ENCODE results near the gene PRLR.
"Not testable (repeated sequence)": the region's sequence is repeated elsewhere in the genome, so short reads cannot be mapped to it uniquely, and the experiment has no call there.

PRLR gene

GRCh38 chr5:35127006-35127405 lies 103.3 kb downstream of the PRLR start:
- no peak for DNase-seq (ENCODE audit: low read depth in 2 of 2)

- no peak for DNase-seq (ENCODE audit: low read depth in 2 of 2)
These were observed 104.5 kb downstream of the PRLR start for GRCh38 chr5:35125746-35126145.

DNA sequence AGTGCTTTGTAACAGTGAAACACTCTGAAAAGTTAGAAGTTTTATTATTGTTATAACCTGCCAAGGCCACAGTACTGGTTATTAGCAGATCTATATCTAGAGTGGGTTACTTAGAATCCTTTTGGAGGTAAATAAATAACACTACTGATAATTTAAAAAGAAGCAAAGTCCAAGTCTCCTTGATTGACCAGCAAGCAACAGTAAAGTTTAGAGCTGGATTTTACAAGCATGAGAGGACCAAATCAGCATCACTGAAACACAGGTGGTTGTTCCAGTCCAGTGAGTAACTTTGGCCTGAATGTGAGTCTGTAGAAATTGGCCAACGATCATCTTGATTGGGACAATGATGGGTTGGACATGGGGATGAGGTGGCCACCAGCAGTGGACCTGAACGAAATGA lies 105.4 kb downstream of the PRLR start:
- DNase-seq (ENCODE audit: low read depth in 2 of 2), result no peak

DNA sequence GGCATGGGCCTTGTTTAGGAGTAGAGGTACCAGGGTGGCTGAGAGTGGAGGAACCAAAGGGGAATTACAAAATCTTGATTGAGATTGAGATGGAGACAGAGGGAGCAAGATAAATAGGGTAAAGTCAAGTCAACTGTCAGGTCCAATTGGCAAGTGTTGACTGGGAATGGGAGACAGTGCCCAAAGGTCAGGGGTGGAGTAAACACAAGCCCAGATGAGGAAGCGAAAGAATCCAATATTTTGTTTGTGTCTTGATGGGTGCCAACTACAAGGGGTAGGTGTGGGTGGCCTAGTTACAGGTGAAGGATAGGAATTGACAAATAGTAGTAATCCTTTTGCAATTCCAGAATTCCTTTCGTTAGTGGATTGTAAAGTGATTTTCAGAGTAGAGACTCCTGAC lies 107.5 kb downstream of the PRLR start:
- no peak for DNase-seq (ENCODE audit: low read depth in 2 of 2)

DNA sequence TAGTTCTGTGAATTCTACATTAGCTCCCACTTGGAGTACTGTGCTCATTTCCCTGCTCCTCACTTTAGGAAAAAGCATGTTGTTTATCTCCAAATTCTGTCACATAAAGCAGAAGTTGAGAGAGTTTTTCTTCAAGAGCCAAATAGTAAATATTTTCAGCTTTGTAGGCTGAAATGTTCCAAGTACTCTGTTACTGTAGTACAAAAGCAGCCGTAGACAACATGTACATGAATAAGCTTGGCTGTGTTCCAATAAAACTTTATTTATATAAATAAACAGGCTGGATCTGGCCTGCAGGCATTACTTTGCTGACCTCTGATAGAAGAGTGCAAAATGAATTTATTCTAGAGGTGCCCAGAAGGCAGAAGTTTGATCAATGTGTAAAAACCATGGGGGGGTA lies 109.6 kb downstream of the PRLR start:
- DNase-seq (ENCODE audit: low read depth in 2 of 2), result no peak

DNA sequence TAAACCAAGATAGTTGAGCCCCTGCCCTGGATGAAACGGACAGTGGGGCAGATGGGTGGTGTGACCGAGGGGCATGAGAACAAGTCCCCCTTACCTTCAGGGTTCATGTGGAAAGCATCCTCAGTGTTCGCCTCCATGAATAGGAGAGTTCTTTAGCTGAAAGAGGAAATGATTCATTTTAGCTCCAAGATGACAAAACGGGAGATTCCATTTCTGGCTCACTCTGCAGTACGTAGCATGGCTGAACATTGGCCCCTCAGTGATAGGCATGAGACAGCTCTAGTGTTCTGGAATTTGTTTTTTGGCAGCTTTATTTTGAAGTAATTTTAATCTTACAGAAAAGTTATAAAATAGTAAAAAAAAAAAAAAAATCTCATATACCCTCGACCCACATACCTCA lies 112.3 kb downstream of the PRLR start:
- no peak for DNase-seq (ENCODE audit: low read depth in 2 of 2)

GRCh38 chr5:35115920-35116319 lies 114.4 kb downstream of the PRLR start:
- DNase-seq (ENCODE audit: low read depth in 2 of 2), result no peak

DNA sequence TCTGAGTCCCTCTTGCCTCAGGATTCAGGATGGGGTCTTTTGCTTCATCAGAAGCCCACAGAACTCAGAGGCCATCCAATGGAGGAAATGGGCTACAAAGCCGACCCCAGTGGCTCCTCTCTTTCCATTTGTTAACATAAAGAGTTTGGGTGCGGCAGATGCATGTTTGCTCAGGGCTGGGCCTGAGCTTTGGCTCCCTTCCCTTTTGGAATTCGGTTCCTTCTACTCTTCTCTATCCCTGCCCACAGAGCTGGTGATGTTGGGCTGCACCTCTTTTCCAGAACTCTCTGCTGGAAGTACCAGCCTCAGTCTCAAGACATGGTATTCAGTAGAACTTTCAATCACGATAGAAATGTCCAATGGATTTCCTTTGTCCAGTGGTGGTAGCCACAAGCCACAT lies 115.6 kb downstream of the PRLR start:
- no peak for DNase-seq (ENCODE audit: low read depth in 2 of 2)

DNA sequence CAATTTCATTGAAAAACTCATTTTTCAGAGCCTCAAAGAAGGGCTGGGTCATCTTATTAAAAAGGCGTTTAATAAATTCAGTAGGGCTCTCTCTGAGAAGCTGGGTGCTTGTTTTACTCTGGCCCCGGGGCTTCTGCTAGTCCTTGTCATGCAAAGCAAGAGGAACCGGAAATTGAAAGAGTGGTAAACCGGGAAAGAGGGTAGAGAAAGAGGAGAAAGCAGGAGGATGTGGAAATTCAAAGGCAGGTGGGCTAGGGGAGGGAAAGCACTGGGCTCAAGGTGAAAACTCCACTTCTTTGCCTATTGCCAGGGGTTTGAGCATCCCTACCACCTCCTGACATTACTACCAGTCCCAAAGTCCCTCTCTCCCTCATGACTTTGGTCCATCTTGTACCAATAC lies 118.0 kb downstream of the PRLR start:
- no peak for DNase-seq (ENCODE audit: low read depth in 2 of 2)

GRCh38 chr5:35104550-35104949 lies 125.7 kb downstream of the PRLR start:
- not testable (repeated sequence) for DNase-seq (ENCODE audit: low read depth in 2 of 2)

DNA sequence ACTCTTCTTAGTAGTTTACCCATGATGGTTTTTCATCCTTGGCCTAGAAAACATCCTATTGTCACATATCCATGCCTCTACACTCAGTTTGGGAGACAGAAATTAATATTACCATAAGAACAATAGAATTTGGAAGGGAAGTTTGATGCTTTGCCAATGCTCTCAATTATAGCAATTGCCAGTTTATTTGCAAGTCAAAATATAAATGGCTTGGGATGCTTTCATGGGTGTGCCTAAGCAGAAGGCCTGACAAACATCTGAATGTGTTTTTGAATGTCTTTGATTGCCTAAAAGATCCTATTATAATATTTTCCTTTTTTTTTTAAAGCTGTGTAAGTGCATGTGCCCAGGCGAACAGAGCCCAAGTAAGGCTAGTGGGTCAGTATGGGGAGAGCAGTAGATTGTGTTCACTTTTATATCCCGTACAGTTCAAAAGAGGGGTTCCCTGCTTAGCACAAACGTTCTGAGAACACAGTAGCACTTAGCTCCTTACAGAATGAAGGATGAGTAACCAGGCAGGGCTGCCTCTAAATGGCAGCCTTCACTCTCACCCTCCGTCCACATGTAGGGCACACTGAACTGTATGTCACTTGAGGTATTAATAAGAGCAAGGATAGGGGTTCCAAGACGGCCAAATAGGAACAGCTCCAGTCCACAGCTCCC lies 126.5 kb downstream of the PRLR start:
- DNase-seq (ENCODE audit: low read depth in 2 of 2), result no peak

DNA sequence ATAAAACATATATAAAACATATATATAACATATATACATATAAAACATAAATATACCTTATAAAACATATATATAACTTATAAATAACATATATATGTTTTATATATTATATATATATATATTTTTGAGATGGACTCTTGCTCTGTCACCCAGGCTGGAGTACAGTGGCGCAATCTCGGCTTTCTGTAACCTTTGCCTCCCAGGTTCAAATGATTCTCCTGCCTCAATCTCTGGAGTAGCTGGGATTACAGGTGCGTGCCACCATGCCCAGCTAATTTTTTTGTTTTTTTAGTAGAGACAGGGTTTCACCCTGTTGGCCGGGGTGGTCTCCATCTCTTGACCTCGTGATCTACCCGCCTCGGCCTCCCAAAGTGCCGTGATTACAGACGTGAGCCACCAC lies 128.6 kb downstream of the PRLR start:
- not testable (repeated sequence) for DNase-seq (ENCODE audit: low read depth in 2 of 2)

- DNase-seq (ENCODE audit: low read depth in 2 of 2), result no peak
These were observed 129.3 kb downstream of the PRLR start for GRCh38 chr5:35101016-35101415.

DNA sequence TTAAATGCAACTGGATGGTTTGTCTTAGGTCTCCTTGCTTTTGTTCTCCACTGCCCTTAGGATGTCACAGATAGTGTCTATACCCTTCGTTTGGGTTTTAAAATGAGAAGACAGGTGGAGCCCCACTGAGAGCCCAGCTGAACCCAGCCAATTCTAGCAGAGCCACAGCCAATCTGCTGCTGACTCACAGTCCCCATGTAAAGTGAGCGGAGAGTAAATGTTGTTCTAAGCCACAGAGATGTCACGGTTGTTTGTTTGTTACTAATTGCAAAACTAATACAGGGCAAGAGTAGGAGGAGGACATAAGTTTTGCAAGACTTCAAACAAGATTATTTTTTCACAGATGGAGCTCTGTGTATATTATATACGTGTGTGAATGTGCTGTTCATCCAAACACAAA lies 132.1 kb downstream of the PRLR start:
- DNase-seq (ENCODE audit: low read depth in 2 of 2), result no peak

- no peak for DNase-seq (ENCODE audit: low read depth in 2 of 2)
These were observed 133.4 kb downstream of the PRLR start for GRCh38 chr5:35096932-35097331.

- no peak for DNase-seq (ENCODE audit: low read depth in 2 of 2)
These were observed 134.1 kb downstream of the PRLR start for GRCh38 chr5:35096216-35096615.

DNA sequence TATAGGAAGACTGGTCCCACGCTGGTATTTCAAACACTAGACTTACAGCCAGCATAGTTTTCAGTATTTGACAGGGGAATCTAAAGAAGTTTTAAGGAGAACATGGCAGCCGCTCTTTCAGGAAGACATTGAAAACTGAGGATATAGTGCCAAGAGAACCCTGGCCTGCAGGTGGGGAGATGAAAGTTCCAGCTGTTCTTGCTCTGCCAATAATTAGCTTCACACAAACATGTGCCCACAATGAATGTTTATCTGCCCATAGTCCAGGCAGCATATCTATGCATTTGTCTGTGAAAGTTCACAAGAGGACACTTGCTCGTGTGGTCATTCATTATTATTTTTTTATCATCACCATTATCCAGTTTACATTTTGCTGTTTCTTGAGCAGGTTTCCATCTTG lies 134.9 kb downstream of the PRLR start:
- DNase-seq (ENCODE audit: low read depth in 2 of 2), result no peak

DNA sequence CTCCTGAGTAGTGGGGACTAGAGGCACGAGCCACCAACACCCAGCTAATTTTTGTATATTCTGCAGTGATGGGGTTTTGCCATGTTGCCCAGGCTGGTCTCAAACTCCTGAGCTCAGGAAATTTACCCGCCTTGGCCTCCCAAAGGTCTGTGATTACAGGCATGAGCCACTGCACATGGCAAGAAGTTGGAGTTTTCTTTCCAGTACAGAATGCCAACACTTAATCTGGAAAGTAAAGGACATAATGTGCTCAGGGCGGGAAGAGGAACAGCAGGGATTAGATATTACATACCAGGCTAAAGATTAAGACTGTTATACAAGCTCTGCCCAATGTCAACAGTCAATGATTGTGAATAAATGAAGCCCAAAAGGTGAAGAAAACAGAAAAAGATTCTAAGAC lies 135.3 kb downstream of the PRLR start:
- DNase-seq (ENCODE audit: low read depth in 2 of 2), result no peak

- DNase-seq (ENCODE audit: low read depth in 2 of 2), result no peak
These were observed 137.6 kb downstream of the PRLR start for GRCh38 chr5:35092703-35093102.

DNA sequence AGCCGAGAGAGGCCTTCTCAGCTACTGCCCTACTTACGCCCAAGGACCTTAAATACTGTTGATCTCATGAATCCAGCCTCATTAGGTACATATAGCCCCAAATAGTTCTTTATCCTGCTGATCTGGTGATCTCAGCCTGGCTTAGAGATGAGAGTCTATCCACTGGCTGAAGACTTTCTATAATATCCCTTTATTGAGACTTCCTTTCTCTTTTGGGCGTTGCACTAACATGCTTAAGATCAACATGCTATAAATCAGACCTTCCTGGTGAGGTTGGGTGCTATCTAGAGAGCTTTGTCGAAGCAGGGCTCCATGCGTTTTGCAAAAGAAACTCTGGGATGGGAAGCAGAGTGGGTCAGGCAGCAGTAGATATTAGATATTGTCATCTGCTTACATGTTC lies 138.6 kb downstream of the PRLR start:
- DNase-seq (ENCODE audit: low read depth in 2 of 2), result no peak

- DNase-seq (ENCODE audit: low read depth in 2 of 2), result peak in 1 of 2 donors; percentile 25
These were observed 140.7 kb downstream of the PRLR start for GRCh38 chr5:35089334-35090314.

- DNase-seq (ENCODE audit: low read depth in 2 of 2), result no peak
These were observed 142.3 kb downstream of the PRLR start for GRCh38 chr5:35087991-35088390.

DNA sequence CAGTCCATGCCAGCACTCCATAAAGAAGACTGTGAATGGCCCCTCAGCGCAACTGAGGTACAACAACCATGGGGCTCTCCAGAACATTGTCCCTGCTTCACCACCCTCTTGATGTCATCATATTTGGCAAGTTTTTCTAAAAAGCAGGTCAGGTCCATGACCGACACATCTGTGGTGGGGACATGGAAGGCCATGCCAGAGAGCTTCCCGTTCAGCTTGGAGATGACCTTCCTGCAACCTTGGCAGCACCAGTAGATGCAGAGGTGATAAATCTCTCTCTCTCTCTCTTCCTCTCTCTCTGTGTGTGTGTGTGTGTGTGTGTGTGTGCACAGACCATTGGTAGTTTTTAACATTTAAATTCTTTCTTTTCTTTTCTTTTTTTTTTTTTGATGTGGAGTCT lies 147.1 kb downstream of the PRLR start:
- no peak for DNase-seq (ENCODE audit: low read depth in 2 of 2)
